ENCODE results near the gene BDH2.

DNA sequence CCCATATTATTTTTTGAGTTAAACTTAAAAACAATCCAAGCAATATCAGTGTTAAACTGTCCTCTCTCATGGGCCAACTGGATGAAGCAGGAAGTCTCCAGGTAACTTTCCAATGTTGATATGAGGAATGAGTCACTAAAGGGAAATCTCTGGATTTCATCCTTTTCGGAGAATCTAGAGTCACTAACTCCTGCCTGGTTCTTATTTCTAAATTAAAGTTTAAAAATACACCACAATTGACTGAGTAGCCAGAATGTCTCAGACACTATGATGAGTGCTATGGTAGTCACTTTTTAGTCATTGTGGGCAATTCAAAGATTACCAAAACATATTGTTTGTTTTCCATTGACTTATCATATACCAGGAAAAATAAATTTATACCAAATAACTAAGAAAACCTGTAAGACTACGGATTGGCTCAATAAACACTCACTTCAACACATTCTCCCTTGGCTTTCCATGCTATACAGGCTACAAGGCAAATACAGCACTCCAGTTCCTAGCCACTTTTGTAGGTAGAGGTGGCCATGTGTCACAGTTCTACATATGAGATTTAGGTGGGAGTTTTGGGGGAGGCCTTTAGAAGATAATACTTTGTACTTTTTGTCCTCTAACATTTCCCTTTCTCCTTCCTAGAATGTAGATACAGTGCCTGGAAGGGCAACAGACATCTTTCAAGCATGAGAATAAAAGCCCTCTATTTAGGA lies 31.6 kb downstream of the BDH2 start:
- TF ChIP-seq, protein P1, sequence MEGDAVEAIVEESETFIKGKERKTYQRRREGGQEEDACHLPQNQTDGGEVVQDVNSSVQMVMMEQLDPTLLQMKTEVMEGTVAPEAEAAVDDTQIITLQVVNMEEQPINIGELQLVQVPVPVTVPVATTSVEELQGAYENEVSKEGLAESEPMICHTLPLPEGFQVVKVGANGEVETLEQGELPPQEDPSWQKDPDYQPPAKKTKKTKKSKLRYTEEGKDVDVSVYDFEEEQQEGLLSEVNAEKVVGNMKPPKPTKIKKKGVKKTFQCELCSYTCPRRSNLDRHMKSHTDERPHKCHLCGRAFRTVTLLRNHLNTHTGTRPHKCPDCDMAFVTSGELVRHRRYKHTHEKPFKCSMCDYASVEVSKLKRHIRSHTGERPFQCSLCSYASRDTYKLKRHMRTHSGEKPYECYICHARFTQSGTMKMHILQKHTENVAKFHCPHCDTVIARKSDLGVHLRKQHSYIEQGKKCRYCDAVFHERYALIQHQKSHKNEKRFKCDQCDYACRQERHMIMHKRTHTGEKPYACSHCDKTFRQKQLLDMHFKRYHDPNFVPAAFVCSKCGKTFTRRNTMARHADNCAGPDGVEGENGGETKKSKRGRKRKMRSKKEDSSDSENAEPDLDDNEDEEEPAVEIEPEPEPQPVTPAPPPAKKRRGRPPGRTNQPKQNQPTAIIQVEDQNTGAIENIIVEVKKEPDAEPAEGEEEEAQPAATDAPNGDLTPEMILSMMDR (IDR thresholded peaks at IDR 0.05; ENCODE audit: poor library complexity), result no peak
- no peak for TF ChIP-seq EZH2 (IDR thresholded peaks at IDR 0.05; ENCODE audit: borderline replicate concordance)
- no peak for TF ChIP-seq EZH2phosphoT487 (IDR thresholded peaks at IDR 0.05; ENCODE audit: low read depth, severe bottlenecking, unreplicated experiment)
